IMR-90 (cell line): ENCODE results near the gene RNF212. TPM values are rescaled to one million over a fixed set of nuclear protein-coding genes. Genes with fewer than 3 reads are reported as not detected.

Source experiments
- ATAC-seq: fragments of 200-7000 bp; cut with Tn5 transposase; 2 replicates; pipeline ENCODE4 v1.9.1; 2020; ENCODE audit warnings: low read depth, mild to moderate bottlenecking, moderate library complexity
- BruUV-seq: library from RNA; stranded (reverse); fragments of 400-500 nt; replicated peaks from 2 replicates; lab custom pipeline; 2021; lab: Mats Ljungman, UMichigan
- CTCF ChIA-PET: fragments of 300-600 bp; formaldehyde crosslinking; extraction: SDS; loops from one replicate; lab custom pipeline; 2021; ENCODE audit warnings: antibody characterized with exemption; lab: Yijun Ruan, JAX
- POLR2A ChIA-PET: fragments of 300-600 bp; sonication (Branson Sonifier 250); formaldehyde crosslinking; loops from one replicate; lab custom pipeline; 2022; ENCODE audit warnings: antibody characterized with exemption; ENCODE audit not compliant: unreplicated experiment; lab: Charles Lee
- DNase-seq: peaks from one replicate; pipeline ENCODE4 v3.0.0; 2013
- H2AFZ ChIP-seq: replicated peaks from 2 replicates; pipeline ENCODE3; 2013; ENCODE audit warnings: low read length, mild to moderate bottlenecking; ENCODE audit not compliant: poor library complexity
- H2AK5ac ChIP-seq: 2 replicates; pipeline ENCODE4 v1.6.1; 2013; ENCODE audit warnings: low read depth, low read length, inconsistent platforms
- H2AK9ac ChIP-seq: replicated peaks from 2 replicates; pipeline ENCODE3; 2013; ENCODE audit warnings: mild to moderate bottlenecking, low read depth, low read length, moderate library complexity; ENCODE audit not compliant: poor library complexity
- H2BK120ac ChIP-seq: 2 replicates; pipeline ENCODE4 v1.6.1; 2013; ENCODE audit warnings: low read depth, low read length, inconsistent platforms
- H2BK15ac ChIP-seq: 3 replicates; pipeline ENCODE4 v1.6.1; 2013; ENCODE audit warnings: low read depth, low read length, inconsistent platforms
- H2BK20ac ChIP-seq: 2 replicates; pipeline ENCODE4 v1.6.1; 2013; ENCODE audit warnings: low read depth, mild to moderate bottlenecking, inconsistent platforms, low read length, moderate library complexity
- H2BK5ac ChIP-seq: 2 replicates; pipeline ENCODE4 v1.6.1; 2013; ENCODE audit warnings: mild to moderate bottlenecking, low read depth, low read length, inconsistent platforms; ENCODE audit not compliant: poor library complexity, severe bottlenecking
- H3K14ac ChIP-seq: replicated peaks from 2 replicates; pipeline ENCODE4 v1.6.1; 2013; ENCODE audit warnings: low read depth, low read length, inconsistent platforms
- H3K18ac ChIP-seq: 2 replicates; pipeline ENCODE4 v1.6.1; 2013; ENCODE audit warnings: low read depth, low read length, control low read depth
- H3K23ac ChIP-seq: 2 replicates; pipeline ENCODE4 v1.6.1; 2013; ENCODE audit warnings: low read depth, low read length, inconsistent platforms
- H3K27ac ChIP-seq: 2 replicates; pipeline ENCODE4 v1.5.1; 2013; ENCODE audit warnings: mild to moderate bottlenecking, control low read depth, low read length; ENCODE audit not compliant: insufficient read depth
- H3K27me3 ChIP-seq: 2 replicates; pipeline ENCODE4 v1.6.1; 2013; ENCODE audit warnings: low read length; ENCODE audit not compliant: control insufficient read depth, insufficient read depth
- H3K36me3 ChIP-seq: 2 replicates; pipeline ENCODE4 v1.6.1; 2013; ENCODE audit warnings: low read length, mixed read lengths; ENCODE audit not compliant: control insufficient read depth, insufficient read depth
- H3K4ac ChIP-seq: 2 replicates; pipeline ENCODE4 v1.6.1; 2013; ENCODE audit warnings: low read depth, low read length, inconsistent platforms
- H3K4me1 ChIP-seq: 2 replicates; pipeline ENCODE4 v1.6.1; 2013; ENCODE audit warnings: low read length, mixed read lengths; ENCODE audit not compliant: control insufficient read depth, insufficient read depth
- H3K4me2 ChIP-seq: 2 replicates; pipeline ENCODE4 v1.6.1; 2013; ENCODE audit warnings: low read depth, mild to moderate bottlenecking, control low read depth, low read length, moderate library complexity
- H3K4me3 ChIP-seq: 2 replicates; pipeline ENCODE4 v1.5.1; 2013; ENCODE audit warnings: low read depth, mild to moderate bottlenecking, control low read depth, low read length, moderate library complexity; ENCODE audit not compliant: insufficient read depth
- H3K56ac ChIP-seq: 2 replicates; pipeline ENCODE4 v1.6.1; 2013; ENCODE audit warnings: low read length, inconsistent platforms; ENCODE audit not compliant: insufficient read depth; ENCODE audit errors: extremely low read depth
- H3K79me1 ChIP-seq, 2 experiments: 2 replicates each; pipeline ENCODE4 v1.6.1; 2013; ENCODE audit warnings: low read length in 2 of 2, inconsistent platforms in 1 of 2, low read depth in 1 of 2
- H3K9ac ChIP-seq: 2 replicates; pipeline ENCODE4 v1.6.1; 2013; ENCODE audit warnings: low read depth, low read length, control low read depth
- H3K9me1 ChIP-seq: 2 replicates; pipeline ENCODE4 v1.6.1; 2013; ENCODE audit warnings: low read length, inconsistent platforms; ENCODE audit not compliant: insufficient read depth
- H3K9me3 ChIP-seq: 2 replicates; pipeline ENCODE4 v1.6.1; 2013; ENCODE audit warnings: low read length; ENCODE audit not compliant: control insufficient read depth, insufficient read depth
- H4K20me1 ChIP-seq: 2 replicates; pipeline ENCODE4 v1.6.1; 2013; ENCODE audit warnings: low read length, inconsistent platforms; ENCODE audit not compliant: insufficient read depth
- H4K5ac ChIP-seq: 2 replicates; pipeline ENCODE4 v1.6.1; 2013; ENCODE audit warnings: mild to moderate bottlenecking, low read depth, low read length, control low read depth
- H4K8ac ChIP-seq, 2 experiments: 2 replicates each; pipeline ENCODE4 v1.6.1; 2013; ENCODE audit warnings: low read depth in 2 of 2, low read length in 2 of 2, control low read depth in 1 of 2, inconsistent platforms in 1 of 2
- H4K91ac ChIP-seq: 2 replicates; pipeline ENCODE4 v1.6.1; 2013; ENCODE audit warnings: low read depth, low read length, inconsistent platforms; ENCODE audit not compliant: insufficient read depth
- CEBPB ChIP-seq: IDR thresholded peaks from 2 replicates; pipeline ENCODE4 v1.6.1; 2012; ENCODE audit warnings: low read depth, low read length, improper control_type of control experiment
- FOS ChIP-seq: fragments of 150-350 bp; IDR thresholded peaks from 2 replicates; pipeline ENCODE4 v1.6.1; 2016; ENCODE audit warnings: low read depth, low read length
- MAFK ChIP-seq: IDR thresholded peaks from 2 replicates; pipeline ENCODE4 v1.6.1; 2012; ENCODE audit warnings: low read depth, low read length, improper control_type of control experiment
- MXI1 ChIP-seq: IDR thresholded peaks from 2 replicates; pipeline ENCODE4 v1.6.1; 2012; ENCODE audit warnings: low read depth, mild to moderate bottlenecking, low read length, moderate library complexity, borderline replicate concordance
- RAD21 ChIP-seq: IDR thresholded peaks from 2 replicates; pipeline ENCODE4 v1.6.1; 2012; ENCODE audit warnings: low read length, improper control_type of control experiment
- RCOR1 ChIP-seq: IDR thresholded peaks from 2 replicates; pipeline ENCODE4 v1.6.1; 2012; ENCODE audit warnings: mild to moderate bottlenecking, low read length, improper control_type of control experiment; ENCODE audit not compliant: insufficient replicate concordance
- WGBS, 2 experiments: methylation state at CpG; one replicate each; pipeline versions ENCODE4 v1.1.5 to v1.1.7; 2013; ENCODE audit warnings: missing lambda C conversion rate in 2 of 2; ENCODE audit not compliant: insufficient read length in 1 of 2; ENCODE audit errors: extremely low coverage in 2 of 2; 5-methylcytosine and 5-hydroxymethylcytosine counted together
- dilution Hi-C: fragments of 300-500 bp; cut with HindIII; formaldehyde crosslinking; loops from one replicate; pipeline ENCODE4 v1.14.3; 2018; ENCODE audit warnings: low sequenced_read_pairs; ENCODE audit not compliant: unreplicated experiment
- in situ Hi-C: fragments of 300-500 bp; cut with MboI; formaldehyde crosslinking; loops from 3 replicates; pipeline ENCODE4 v1.14.3; 2019; ENCODE audit warnings: low sequenced_read_pairs, inconsistent platforms, mixed read lengths
- intact Hi-C: fragments of 100-400 bp; cut with micrococcal nuclease; formaldehyde crosslinking; loops from 2 replicates; pipeline ENCODE4 v1.10.0; 2022
- polyA plus RNA-seq, 3 experiments: library from polyadenylated mRNA; depleted of rRNA; stranded (reverse); fragments of >200 nt; gene quantifications; 2 replicates each; pipeline ENCODE4 v1.2.3, GENCODE V29; 2012; ENCODE audit warnings: low replicate concordance in 1 of 3
- total RNA-seq: library from RNA; depleted of rRNA; stranded (reverse); fragments of >200 nt; gene quantifications from 2 replicates; pipeline ENCODE4 v1.2.3, GENCODE V29; 2012

RNF212 gene
- total and polyA plus RNA-seq, 2 of the 4 experiments (the other 2 are of a cell fraction): under 0.01 to 0.51 TPM

GRCh38 chr4:1026115-1026514 lies 87.2 kb downstream of the RNF212 start:
- BruUV-seq: no TSS peak
- Histone ChIP-seq H3K4ac (no peak overlapping the region), H3K79me1 (no peaks in the 10 kb centered on the region), H4K8ac (no peak overlapping the region), H2AK5ac (0 out of 2 replicates have a peak overlapping the region, but pooled peaks have one; percentile 76), H2BK20ac (no peak overlapping the region), H4K5ac (no peak overlapping the region), H2AK9ac (no peak overlapping the region), H3K4me3 (no peak overlapping the region), H3K27ac (no peak overlapping the region), H3K27me3 (no peaks in the 10 kb centered on the region), H2AFZ (peak overlapping the region; percentile 5), H2BK15ac (no peak overlapping the region), H3K9ac (no peak overlapping the region), H3K4me1 (peaks cover 4% of the 10 kb centered on the region; the same call in 1 of the 2 replicates), H3K18ac (no peak overlapping the region), H4K20me1 (peaks cover 9% of the 10 kb centered on the region; the same call in 1 of the 2 replicates), H3K23ac (no peak overlapping the region), H4K91ac (no peak overlapping the region), H3K4me2 (no peak overlapping the region), H3K14ac (no peak overlapping the region), H2BK5ac (no peak overlapping the region), H3K9me3 (no peaks in the 10 kb centered on the region), H3K9me1 (peaks cover 11% of the 10 kb centered on the region), H3K56ac (no peak overlapping the region), H3K36me3 (peaks cover 23% of the 10 kb centered on the region), H2BK120ac (no peak overlapping the region)
- POLR2A ChIA-PET: no interaction called here
- dilution Hi-C loops (no loop called here), intact Hi-C loops (no loop called here), in situ Hi-C loops (no loop called here)
- 81% methylated on average over 6 of the region's 17 CpGs; no CpG with 5 or more reads in 1 of the 2 experiments for WGBS, 2 experiments
- TF ChIP-seq MAFK (no peak), MXI1 (no peak), RAD21 (no peak), CEBPB (no peak), RCOR1 (no peak), FOS (no peak)
- CTCF ChIA-PET: no interaction called here
- ATAC-seq (peak; percentile 61), DNase-seq (peak; percentile 21)
